ENCODE data around the gene FAM234A.
"Not testable (repeated sequence)": the region's sequence is repeated elsewhere in the genome, so short reads cannot be mapped to it uniquely, and the experiment has no call there.

The FAM234A gene

GRCh38 chr16:266258-267164 lies 31.9 kb downstream of the FAM234A start:
- no peak for DNase-seq

GRCh38 chr16:267562-267961 lies 32.9 kb downstream of the FAM234A start:
- DNase-seq, result not testable (repeated sequence)

GRCh38 chr16:268141-269053 lies 33.8 kb downstream of the FAM234A start:
- no peak for DNase-seq

GRCh38 chr16:269061-269796 lies 34.6 kb downstream of the FAM234A start:
- DNase-seq, result no peak

- DNase-seq, result no peak
Measured at GRCh38 chr16:270381-271255, 36.0 kb downstream of the FAM234A start.

- DNase-seq, result no peak
Measured at GRCh38 chr16:272633-273546, 38.3 kb downstream of the FAM234A start.

GRCh38 chr16:273547-274421 lies 39.2 kb downstream of the FAM234A start:
- no peak for DNase-seq

- no peak for DNase-seq
Measured at GRCh38 chr16:275041-275641, 40.5 kb downstream of the FAM234A start.

- DNase-seq, result no peak
Measured at GRCh38 chr16:275786-276232, 41.2 kb downstream of the FAM234A start, which contains the start of gene RGS11. RGS11 (minus strand) TSS chr16:275944; CDS start chr16:275911, 33 bp downstream.

GRCh38 chr16:276426-277077 lies 41.9 kb downstream of the FAM234A start:
- no peak for DNase-seq

- peak; percentile 25 for DNase-seq
Measured at GRCh38 chr16:278863-279366, 44.3 kb downstream of the FAM234A start.

GRCh38 chr16:279531-279930 lies 44.9 kb downstream of the FAM234A start:
- DNase-seq, result no peak

GRCh38 chr16:280005-280460 lies 45.4 kb downstream of the FAM234A start:
- no peak for DNase-seq

- DNase-seq, result no peak
Measured at GRCh38 chr16:280552-280951, 45.9 kb downstream of the FAM234A start, which contains the start of gene ARHGDIG. ARHGDIG (plus strand) TSS chr16:280591; CDS start chr16:280681, 90 bp downstream.

GRCh38 chr16:280991-281659 lies 46.5 kb downstream of the FAM234A start:
- DNase-seq, result no peak

- no peak for DNase-seq
Measured at GRCh38 chr16:281660-282255, 47.1 kb downstream of the FAM234A start.

- no peak for DNase-seq
Measured at GRCh38 chr16:282491-282890, 47.9 kb downstream of the FAM234A start.

All from NCI-H774 (cell line).